NCI-H2196 (cell line): Measurements from ENCODE around the gene UNC119.

Experiments
- DNase-seq: peaks from one replicate; lab custom pipeline; 2025; ENCODE audit not compliant: unreplicated experiment; lab: John Stamatoyannopoulos, UW

The UNC119 gene

DNA sequence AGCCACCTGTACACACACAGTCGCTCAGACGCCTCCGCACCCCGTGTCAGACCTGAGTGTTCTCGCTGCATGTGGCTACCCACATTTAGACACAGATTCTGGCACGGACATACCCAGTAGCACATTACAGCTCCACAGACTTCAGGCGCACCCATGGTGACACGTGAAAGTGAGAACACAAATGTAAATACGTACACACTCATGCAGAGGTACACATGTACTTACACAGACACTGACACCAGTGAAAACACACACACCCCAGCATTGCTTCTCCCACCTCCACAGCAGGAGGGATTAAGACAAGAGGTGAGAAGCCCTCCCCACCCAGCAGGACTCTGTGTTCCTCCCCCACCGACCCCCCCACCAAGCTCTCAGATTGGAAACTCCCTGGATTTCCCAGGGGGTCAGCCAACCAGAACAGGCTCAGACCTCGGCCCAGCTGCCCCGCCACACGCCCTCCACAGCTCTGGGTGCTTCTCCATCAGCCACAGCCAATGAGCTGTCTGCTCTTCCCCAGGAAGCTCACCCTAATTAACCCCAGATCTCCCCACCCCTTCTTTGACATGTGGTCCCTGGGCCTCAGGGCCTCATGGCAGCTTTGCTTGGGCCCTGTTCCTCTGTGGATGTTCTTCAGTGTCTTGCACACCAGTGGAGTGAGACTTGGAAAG is 51.6 kb downstream of the UNC119 start:
- DNase-seq = no peak

DNA sequence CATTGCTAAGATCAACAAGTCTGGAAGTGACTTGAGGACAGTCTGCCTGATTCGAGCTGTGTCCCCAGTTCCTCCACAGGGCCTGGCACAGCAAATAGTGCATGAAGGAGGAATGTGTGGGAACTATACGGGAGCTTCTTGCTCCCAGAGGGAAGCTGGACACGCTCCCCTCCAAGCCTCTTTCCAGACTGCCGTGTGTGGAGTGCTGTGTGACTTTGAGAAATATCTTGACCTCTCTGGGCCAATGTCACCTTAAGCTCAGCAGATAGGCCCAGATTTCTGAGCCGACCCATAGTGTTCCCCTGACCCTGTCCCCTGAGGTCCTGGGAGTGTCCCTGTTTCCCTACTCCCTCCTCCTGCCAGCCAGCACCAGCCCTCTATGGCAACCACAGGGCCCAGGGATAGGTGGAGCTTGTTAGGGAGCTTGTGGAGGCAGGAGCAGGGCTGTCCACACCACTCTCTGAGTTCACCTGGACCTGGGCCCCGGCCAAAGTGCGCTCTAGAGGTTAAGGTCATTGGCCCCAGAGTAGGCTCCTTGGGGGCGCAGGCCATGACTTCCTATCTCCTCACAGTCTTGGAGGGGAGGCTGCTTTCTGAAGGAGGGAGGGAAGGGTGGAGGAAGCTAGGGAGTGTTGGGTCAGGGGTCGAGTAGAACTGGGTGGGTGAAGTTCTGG is 52.6 kb downstream of the UNC119 start:
- no peak for DNase-seq

DNA sequence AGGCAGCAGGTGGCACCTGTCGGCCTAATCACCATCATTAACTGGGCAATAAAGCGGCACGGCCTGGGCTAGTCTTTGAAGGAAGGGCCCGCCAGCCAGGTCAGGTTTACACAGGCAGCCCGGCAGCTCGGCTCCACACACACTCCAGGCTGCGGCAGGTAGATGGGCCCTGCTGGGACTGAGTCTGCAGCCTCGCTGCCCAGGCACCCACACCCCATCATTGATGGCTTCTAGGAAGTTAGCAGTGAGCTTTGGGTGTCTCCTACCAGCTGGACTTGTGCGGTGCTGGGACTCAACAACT is 53.1 kb downstream of the UNC119 start:
- DNase-seq = no peak

DNA sequence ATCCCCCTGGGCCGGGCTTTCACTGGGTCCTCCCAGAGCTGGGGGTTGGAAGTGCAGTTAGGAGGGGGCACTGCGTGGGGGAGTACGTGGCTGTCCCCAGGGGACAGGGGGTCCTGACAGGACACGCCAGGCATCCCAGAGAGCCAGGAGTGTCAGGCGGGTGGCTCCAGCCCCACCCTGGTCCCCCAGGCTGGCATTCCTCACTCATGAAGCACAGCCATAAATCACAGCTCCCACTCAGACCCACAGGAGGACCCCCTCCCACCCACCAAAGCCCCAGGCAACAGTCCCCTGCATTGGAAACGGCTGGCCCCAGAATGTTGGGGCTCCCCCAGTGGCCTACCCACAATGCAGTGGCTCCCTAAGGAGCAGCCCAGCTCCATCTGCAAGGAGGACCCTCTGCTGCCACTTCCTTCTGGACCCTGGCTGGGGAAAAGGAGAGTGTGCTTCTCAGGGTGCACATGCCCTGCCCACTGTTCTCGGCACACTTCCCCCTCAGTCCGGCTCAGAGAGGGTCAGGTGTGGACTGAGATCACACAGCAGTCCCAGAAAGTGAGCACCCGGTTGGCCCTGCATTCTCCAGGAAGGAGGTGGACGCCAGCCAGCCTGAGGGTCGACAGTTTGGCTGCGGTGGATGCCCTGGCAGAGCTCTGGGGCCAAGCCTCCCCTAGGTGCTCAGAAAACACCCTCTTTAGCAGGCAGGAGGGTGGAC is 53.6 kb downstream of the UNC119 start:
- DNase-seq = no peak

DNA sequence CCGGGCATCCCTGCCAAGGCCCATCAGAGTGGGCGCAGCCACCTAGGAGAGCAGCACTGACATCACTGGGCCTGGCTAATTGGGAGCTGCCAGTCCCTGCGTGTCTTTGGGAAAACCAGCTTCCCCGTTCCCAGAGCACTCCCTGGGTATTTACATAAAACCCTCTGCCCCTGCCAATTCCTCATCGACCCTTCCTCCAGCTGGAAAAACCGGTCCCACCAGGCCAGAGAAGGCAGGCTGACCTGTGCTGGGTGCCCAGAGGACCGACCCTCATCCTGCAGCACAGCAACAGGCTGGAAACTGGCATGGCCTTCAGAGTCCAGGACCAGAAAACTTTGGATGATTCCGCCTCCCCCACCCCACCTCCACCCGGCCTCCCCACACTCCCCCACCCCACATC is 54.5 kb downstream of the UNC119 start:
- DNase-seq = no peak
